Fibroblast of skin of right quadriceps (primary cell): ENCODE measurements around the gene LCN6.
"Not testable (repeated sequence)": the region's sequence is repeated elsewhere in the genome, so short reads cannot be mapped to it uniquely, and the experiment has no call there.

ENCODE experiments used
- DNase-seq: peaks from one replicate; pipeline ENCODE4 v3.0.0-alpha.2; 2013

LCN6 gene

DNA sequence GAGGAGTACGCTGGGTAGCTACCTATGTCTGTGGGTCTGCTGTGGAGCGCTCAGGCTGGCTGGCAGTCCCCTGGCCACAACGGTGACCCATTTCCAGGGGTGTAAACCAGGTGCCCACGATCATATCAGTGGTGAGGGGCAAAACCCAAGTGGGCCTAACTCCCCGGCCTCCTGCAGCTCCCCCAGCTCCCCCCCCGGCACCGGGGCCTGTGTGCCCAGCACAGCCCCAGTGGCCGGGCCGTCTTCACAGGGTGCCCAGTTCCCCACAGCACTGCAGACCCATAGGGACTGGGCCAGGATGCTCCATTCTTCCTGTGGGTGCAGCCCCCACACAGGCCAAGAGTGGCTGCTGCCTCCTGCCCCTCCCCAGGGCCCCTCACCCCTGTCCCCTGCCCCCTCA is 10.7 kb upstream of the LCN6 start:
- DNase-seq, result no peak

DNA sequence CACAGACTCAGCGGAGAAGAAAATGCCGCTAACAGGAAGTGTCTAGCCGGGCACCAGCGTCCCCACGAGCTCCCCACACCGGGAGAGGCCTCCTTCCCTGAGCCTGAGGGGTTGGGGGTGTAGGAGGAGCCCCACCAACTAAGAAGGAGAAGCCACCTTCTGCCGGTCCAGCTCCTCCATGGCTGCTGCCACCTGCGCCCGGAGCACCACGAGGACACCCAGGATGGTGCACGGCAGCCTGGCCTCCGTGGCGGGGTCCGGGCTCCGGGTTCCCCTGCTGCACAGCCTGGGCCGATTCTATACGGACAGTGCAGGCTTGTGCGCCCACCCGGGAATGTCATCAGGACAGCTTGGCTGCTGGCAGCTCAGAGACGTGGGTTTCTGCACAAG is 9.4 kb upstream of the LCN6 start:
- DNase-seq, result no peak

DNA sequence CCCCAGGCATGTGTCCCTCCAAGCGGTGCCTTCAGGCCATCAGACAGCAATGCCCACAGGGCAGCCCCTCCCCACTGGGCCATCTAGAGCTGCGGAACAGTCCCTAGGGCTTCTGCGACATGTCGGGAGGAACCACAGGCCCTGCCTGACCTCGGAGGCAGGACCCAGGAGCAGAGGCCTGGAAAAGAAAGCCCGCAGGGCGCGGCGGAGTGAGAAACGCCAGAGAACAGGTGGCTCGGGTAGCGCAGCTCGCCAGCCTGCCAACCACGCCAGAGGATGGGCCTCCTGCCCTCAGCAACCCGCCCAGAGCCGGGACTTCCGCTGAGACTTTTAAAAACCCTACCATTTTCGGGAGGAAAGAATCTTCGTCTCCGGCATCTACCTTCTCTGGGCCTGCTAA is 9.0 kb upstream of the LCN6 start:
- DNase-seq, result no peak

DNA sequence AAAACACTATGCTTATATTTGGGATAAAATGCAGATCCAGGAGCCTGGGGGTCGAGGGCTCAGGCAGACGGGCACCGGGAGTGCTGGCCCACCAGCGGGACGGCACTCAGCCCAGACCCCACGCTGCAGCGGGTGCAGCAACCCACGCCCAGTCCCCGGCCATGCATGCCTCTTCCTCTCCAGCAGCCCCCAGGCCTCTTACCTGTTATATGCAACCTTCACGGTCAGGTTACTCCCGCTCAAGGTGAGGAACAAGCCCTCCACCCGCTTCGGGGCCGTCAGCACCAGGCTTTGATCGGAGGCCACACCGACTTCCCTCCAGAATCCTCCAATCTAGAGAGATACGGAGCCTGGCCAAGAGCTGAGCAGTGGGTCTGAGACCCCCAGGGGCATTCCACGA is 8.5 kb upstream of the LCN6 start:
- DNase-seq, result no peak

DNA sequence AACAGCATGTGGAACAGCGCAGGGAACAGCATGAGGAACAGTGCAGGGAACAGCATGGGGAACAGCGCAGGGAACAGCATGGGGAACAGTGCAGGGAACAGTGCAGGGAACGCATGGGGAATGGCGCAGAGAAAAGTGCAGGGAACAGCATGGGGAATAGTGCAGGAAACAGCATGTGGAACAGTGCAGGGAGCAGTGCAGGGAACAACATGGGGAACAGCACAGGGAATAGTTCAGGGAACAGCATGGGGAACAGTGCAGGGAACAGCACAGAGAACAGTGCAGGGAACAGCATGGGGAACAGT is 7.8 kb upstream of the LCN6 start:
- no peak for DNase-seq

DNA sequence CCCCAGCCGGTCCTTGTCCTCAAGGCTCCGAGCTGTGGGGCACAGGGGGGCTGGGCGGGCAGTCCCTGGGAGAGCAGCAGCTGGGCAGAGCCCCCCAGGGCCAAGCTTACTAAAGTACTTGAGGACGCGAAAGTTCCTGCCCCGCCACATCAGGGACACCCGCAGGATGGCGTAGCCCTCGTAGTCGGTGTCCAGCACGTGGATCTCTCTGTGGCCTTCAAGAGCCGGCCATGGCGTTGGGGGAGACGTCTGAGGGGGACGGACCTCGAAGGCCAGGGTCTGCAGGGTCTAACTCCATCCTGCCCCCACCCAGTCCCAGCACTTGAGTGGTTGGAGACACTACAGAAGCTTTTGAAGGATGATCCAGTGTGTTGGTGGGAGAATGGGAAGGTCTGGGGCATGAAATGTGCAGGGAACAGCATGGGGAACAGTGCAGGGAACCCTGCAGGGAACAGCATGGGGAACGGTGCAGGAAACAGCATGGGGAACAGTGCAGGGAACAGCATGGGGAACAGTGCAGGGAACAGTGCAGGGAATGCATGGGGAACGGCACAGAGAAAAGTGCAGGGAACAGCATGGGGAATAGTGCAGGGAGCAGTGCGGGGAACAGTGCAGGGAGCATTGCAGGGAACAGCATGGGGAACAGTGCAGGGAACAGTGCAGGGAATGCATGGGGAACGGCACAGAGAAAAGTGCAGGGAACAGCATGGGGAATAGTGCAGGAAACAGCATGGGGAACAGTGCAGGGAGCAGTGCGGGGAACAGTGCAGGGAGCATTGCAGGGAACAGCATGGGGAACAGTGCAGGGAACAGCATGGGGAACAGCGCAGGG is 7.2 kb upstream of the LCN6 start:
- DNase-seq, result not testable (repeated sequence)

DNA sequence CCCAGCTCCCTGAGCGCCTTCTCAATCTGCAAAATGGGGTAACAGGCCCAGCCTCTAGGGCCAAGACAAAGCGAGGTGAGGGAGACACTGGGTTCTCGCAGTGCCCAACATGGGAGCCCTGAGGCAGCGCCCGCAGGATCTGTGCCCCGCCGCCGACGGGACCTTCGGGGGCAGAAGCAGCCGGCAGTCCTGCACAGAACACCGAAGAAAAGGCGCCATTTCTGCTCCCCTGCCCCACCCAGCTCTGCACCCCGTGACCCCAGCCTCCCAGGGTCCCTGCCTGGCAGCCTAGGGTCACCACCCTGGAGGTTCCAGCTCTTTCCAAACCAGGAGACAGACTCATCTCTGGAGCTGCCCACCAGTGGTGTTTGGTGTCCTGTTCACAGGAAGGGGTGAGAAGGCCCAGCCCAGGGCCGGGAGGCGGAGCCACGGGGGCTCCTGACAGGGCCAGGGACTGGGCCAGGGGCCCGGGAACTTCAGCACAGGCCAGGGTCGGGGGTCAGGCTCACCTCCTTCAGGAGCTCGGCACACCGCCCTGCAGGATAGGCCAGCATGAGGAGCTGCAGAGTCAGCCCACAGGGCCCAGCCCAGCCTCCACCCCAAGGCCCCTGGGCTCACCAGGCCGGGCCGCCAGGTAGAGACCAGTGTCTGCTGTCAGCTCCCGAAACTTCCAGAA is 6.4 kb upstream of the LCN6 start:
- DNase-seq, result no peak

DNA sequence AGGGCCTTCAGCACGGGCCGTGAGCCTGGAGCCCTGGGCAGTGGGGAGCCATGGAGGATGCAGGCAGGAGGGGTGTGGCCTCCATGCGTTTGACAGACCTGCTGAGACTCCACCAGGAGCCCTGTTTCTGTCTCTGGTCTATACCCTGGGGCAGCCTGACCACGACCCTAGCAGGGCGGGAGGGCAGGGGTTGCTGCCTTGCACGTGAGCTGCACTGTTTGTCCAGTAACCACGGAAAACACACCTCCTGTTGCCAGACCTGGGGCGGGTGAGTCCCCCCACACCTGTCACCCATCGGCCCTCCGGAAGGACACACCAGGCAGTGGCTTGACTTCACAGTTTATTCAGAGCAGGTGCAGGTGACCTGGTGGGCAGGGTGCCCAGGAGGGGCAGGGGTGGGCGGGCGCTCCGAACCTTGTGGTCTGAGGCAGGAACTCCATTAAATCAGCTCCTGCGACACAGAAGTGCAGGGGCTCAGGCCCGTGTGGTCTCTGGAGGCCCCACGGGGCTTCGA is 5.8 kb upstream of the LCN6 start:
- DNase-seq, result no peak

DNA sequence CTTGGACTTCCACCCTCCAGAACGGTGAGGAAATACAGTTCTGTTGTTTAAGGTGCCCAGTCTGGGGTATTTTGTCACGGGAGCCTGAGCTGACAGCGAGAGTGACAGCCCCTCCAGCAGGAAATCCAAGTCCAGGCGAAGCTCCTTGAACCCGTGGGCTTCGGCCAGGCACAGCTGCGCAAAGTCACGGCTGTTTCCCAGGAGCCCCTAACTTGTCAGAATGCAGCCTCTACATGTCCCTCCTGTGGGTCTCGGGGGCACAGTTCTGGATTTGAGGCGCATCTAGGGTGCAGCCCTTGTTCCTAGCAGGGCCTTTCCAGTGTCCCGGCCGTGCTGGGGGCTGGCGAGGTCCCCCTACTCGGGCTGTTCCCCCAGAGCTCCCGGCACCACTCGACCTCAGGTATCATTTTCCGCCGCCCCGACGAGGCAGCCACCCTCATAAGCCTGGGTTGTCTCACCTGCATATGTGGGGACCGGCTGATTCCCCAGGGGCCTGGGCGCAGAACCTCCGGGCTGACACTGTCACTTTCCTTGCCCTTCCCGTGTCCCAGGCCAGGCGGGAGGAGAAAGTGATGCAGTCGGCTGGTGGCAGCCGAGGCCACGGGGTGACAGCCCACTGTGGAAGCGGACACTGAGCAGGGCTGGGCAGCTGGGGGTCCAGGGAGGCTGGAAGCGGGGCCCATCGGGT is 5.2 kb upstream of the LCN6 start:
- DNase-seq, result no peak

DNA sequence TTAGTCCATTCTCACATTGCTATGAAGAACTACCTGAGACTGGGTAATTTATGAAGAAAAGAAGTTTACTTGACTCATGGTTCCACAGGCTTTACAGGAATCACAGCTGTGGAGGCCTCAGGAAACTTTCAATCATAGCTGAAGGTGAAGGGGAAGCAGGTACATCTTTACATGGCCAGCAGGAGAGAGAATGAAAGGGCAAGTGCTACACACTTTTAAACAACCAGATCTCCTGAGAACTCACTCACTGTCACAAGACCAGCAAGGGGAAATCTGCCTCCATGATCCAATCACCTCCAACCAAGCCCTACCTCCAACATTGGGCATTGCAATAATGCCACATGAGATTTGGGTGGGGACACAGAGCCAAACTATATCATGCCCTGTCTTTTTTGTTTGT is 3.5 kb upstream of the LCN6 start:
- DNase-seq, result no peak

DNA sequence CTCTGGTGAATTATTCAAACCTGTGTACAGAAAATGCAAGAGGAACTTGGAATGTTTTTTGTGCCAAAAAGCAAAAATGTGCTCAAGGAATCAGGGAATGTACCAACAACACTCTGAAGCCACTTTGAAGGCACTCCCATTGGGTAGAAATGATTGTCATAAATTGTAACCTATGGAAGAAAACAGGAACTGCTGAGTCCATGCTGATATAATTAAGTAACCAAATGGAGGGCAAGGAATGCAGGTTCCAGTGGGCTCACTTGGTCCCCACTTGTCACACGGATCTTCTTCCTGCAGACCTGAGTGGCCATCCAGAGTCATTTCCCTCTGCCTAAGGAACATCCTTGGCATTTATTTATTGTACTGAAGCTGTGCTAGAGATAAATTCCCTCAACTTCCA is 2.9 kb upstream of the LCN6 start:
- DNase-seq, result no peak

DNA sequence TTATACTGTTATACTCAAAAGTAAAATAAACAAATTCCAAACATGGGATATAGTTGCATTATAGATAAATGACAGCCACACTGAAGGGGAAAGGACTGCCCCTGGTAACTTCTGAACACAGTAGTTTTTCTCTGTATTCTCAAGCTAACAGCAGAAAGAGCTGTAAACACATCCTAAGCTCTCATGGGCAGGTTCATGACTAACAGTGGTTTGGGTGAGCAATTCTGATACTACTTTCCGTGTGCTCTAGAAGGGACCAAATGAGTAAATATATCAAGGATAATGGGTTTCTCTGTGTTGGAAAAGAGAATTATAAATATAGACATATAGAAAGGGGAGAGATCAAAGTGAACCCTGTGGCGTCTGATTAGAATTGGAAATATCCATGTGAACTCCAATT is 2.2 kb upstream of the LCN6 start:
- no peak for DNase-seq

DNA sequence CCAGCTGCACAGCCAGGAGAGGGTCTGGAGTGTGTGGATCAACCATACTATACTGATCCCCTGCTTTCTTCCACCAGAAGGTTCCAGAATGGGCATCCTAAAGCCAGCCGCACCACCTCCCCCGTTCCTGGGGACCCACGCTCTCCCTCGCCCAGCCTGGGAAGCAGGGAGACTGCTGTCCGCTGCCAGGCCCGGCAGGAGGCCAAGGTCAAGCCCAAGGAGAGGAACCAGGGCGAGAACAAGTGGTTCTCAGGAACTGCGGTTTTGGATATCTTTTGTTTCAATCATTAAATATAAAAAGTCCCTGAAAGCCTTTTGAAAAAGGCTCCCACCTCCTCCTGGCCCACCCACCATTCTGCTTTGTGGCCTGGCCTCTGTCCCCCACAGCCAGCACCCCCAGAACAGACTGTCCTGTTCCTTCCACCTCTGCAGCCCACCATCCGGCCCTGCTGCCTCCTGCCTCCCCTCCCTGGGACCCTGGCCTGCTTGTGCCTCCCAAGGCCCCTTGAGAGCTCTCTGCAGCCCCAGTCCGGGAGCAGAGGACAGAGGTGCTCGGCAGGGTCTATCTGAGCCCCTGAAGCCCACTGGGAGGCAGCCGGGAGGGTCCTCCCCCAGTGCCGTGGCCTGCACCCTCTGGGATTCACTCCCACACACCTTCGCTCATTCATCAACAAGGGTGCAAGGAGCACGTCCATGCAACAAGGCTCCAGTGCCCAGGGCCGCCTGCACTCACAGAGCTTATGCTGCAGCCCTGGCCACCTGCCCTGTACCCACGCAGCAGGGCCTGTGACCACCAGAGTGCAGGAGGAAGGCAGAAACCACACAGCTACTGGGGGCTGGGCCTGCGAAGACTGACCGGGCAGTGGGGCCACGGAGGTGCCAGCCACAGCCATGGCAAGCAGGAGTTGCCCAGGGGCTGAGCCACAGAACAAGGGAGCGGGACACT is 614 bp upstream of the LCN6 start:
- no peak for DNase-seq

DNA sequence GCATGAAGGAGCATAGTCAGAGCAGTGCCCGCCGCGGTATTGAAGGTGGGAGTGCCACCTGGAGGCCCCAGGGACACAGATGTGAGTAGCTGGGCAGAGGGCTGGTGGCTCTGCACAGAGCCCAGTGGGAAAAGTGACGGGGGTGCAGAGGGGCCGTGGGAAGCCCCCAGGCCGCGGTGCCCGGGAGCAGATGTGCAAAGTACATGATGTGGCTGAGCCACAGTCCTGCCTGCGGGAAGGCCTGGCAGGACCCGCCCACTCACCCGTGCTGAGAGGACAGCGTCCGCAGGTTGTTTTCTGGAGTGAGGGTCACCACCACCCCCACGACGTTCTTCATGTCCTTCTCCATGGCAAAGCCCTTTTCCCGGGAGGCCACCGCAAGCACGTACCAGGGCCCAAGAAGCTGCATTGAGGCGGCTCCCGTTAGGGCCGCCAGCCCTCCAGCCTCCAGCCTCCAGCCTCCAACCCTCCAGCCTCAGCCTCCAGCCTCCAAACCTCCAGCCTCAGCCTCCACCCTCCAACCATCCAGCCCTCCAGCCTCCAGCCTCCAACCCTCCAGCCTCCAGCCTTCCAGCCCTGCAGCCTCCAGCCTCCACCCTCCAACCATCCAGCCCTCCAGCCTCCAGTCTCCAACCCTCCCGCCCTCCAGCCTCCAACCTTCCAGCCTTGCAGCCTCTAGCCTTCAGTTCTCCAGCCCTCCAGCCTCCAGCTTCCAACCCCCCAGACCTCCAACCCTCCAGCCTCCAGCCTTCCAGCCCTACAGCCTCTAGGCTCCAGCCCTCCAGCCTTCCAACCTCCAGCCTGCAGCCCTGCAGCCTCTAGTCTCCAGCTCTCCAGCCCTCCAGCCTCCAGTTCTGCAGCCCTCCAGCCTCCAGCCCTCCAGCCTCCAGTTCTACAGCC is 914 bp downstream of the LCN6 start:
- DNase-seq, result no peak

DNA sequence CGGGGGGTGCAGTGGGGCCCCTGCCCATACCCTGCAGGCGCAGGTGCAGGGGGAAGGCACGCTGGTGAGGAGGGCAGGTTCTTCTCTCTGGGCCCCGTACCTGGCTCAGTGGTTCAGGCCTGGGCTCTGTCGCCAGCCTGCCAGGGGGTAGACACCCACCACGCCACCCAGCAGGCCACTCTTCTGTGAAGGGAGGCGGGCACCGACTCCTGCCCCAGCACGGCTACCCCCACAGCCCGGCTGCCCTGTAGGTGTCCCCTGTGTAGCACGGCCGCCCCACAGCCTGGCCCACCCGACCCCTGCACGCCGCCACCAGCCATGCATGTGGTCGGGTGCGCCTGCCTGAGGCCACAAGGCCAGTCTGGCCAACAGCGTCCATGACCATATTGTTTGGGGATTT is 1.7 kb downstream of the LCN6 start:
- DNase-seq, result no peak

DNA sequence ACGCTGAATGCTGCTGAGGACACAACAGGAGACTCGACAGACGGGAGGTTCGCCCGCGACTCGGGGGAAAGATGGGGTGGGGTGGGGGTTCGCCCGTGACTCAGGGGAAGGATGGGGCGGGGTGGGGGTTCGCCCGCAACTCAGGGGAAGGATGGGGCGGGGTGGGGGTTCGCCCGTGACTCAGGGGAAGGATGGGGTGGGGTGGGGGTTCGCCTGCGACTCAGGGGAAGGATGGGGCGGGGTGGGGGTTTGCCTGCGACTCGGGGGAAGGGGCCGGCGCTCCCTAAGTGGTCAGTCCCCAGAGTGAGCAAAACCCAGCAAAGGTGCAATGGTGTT is 2.2 kb downstream of the LCN6 start:
- DNase-seq, result no peak

DNA sequence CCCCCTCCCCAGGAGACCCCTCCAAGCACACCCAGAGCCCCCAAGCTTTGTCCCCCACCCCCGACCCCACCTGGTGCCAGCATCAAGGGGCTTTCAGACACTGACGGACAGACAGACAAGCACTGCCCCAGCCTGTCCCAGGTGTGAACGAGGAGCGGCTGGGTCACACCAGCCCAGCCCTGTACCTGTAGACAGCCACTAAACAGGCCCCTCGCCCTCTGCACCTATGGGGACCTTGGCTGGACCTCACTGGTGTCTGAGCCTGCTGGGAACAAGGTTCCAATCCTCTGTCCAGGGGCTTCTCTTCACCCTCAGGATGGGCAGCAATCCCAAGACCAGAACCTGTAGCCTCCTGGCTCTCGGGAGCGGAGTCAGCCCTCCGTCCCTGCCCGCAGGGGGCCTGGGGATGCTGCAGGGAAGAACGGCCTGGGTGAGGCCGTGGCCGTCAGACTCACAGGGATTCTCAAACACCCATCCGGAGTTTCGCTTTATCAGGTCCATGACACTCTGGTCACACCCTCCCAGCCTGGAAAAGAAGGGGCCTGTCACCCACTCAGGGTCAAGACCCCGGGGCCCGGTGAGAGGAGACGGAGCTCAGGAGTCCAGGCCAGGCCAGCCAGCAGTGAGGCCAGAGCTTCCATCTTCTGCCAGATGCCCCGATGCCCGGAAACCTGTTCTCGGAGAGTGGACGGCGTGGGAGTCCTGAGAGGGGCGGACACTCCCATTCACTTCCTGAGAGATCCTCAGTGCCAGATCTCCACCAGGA is 2.8 kb downstream of the LCN6 start:
- DNase-seq, result no peak

DNA sequence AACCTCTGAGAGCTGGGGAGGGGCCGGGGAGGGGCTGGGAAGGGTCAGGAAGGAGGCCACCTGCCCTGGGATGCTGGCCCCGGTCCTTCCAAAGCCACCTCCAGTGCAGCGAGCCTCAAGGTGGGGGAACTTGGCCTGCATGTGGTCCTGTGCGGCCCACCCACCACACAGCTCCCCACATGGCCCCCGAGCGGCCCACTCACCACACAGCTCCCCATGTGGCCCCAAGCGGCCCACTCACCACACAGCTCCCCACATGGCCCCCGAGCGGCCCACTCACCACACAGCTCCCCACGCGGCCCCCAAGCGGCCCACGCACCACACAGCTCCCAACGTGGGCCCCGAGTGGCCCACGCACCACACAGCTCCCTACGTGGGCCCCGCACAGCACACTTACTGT is 3.6 kb downstream of the LCN6 start:
- no peak for DNase-seq

DNA sequence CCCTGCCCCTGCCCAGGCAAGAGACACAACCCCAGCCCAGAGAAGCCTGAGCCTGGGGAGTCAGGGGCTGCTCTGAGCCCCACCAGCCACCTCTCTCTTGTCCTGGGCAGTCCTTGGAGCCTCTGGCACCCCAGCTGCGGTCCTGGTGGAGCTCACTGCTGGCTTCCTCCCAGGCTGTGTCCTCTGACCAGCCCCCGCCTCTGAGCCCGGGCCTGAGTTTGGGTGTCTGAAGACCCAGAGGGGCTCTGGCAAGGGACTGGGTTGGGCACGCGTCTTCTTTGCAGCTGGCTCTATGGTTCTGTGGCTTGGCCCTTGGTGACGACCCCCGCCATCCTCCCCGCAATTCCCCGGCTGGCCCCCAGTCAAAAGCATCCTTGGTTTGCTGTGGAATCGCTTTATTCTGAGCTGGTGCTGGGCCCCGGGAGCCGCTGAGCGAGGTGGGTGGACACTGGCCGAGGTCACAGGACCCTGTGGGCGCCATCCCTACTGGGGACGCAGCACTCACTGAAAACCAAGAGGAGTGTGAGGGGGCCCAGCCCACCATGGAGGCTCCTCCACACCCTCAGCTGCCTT is 4.6 kb downstream of the LCN6 start:
- no peak for DNase-seq

DNA sequence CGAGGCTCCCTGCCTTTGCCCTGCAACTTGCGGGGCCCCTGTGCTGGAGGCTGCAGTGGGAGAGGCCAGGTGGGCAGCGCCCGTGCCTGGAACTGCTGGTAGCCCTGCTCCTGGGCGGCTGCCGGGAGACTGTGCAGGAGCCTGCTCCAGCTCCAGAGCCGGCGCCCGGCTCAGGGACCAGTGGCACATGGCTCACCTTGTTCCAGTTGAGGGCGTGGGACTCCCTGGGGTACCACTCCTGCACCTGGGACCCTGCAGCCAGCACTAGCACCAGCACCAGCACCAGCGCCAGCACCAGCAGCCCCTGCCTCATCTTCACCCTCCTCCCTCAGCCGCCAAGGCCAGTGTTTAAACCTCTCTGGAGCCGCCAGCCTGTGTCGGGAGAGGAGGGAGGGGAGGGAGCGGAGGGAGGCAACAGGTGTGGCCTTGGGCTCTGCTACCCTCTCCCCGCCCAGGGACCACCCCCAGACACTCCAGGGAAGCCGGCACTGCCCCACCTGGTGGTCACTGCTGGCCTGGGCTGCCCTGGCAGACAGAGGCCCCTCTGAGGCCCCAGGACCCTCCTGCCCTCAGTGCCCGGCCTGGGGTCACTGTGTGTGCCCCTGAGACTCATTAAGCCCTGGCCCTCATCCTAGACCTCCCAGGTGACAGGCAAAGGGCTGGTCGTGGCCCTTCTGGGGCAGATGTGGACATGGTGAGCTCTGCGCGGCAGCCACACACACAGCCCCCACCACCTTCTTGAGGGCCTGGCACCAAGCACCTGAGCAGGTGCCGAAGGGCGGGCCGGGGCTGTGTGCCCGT is 5.5 kb downstream of the LCN6 start, which contains the start of gene LCN10:
TSS of gene LCN10 (minus strand) at position 350 of the 801 bp plus-strand sequence. CDS start at position 313, 37 bp downstream.
- DNase-seq, result no peak
